PC-3 (cell line): ENCODE data around the gene FARP1.

Experiments
- EZH2 ChIP-seq: fragments of 300-600 bp; sonication (generic); IDR thresholded peaks from one replicate; pipeline ENCODE4 v1.6.1; 2017; ENCODE audit warnings: antibody characterized with exemption, mild to moderate bottlenecking, low read length; ENCODE audit not compliant: unreplicated experiment
- EZH2phosphoT487 ChIP-seq: fragments of 300-600 bp; sonication (generic); IDR thresholded peaks from 2 replicates; pipeline ENCODE4 v1.6.1; 2018; ENCODE audit warnings: mild to moderate bottlenecking, antibody characterized with exemption, low read length, borderline replicate concordance
- TF ChIP-seq, protein P1 (sequence below): fragments of 300-600 bp; sonication (generic); conservative IDR thresholded peaks from 2 replicates; pipeline ENCODE4 v1.5.1; 2017; ENCODE audit warnings: antibody characterized with exemption, low read depth, mild to moderate bottlenecking, low read length

DNA sequence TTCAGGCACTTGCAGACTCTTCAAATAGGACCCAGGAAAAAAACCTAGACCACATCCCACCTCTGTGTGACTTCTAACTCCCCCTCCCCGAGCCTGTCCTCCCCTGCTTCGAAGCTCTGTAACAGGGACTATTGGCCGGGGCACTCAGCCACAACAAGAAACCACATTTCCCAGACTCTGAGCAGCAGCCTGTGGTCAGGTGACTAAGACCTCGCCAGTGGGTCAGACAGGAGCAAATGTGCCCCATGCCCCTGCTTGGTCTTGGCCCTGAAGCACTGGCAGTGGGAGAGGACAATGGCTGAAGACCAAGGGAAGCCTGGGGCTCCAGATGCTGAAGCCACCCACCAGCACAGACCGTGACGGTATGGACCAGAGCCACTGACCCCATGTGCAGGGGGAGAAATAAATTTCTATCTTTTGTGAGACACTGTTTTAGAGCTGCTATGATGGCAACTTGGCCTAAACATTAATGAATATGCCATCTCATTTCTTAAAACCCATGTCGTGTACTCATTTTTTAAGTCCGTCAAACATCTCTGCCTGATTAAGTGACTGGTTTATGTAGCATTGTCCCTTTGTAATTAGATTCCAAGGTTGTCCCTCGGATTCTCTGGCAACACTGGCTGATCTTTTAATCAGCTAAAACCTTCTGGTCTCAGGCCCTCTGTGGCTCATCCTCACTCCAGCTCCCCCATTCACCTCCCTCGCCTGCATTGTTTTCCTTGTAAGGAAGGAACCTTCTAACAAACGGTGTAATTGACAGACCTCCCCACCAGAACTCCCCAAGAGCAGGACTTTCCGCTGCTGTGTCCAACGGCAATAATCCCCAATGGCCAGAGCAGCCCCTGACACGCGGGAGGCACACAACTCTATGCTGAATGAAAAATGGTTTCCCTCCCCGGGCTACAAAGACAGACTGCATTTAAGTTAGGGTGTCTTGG is 335.6 kb downstream of the FARP1 start:
- TF ChIP-seq, protein P1, sequence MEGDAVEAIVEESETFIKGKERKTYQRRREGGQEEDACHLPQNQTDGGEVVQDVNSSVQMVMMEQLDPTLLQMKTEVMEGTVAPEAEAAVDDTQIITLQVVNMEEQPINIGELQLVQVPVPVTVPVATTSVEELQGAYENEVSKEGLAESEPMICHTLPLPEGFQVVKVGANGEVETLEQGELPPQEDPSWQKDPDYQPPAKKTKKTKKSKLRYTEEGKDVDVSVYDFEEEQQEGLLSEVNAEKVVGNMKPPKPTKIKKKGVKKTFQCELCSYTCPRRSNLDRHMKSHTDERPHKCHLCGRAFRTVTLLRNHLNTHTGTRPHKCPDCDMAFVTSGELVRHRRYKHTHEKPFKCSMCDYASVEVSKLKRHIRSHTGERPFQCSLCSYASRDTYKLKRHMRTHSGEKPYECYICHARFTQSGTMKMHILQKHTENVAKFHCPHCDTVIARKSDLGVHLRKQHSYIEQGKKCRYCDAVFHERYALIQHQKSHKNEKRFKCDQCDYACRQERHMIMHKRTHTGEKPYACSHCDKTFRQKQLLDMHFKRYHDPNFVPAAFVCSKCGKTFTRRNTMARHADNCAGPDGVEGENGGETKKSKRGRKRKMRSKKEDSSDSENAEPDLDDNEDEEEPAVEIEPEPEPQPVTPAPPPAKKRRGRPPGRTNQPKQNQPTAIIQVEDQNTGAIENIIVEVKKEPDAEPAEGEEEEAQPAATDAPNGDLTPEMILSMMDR = no peak
- TF ChIP-seq EZH2 (no peak), EZH2phosphoT487 (no peak)
